Endothelial cell of umbilical vein (primary cell): ENCODE data around the gene PRPSAP1. TPM values are rescaled to one million over a fixed set of nuclear protein-coding genes. Genes with fewer than 3 reads are reported as not detected.

Experiments
- BruUV-seq: library from RNA; stranded (reverse); fragments of 400-500 nt; replicated peaks from 2 replicates; lab custom pipeline; 2021; lab: Mats Ljungman, UMichigan
- CTCF ChIA-PET: fragments of 300-600, 350-600 bp; sonication (Branson Sonifier 250); formaldehyde crosslinking; loops from one replicate; lab custom pipeline; 2021; ENCODE audit warnings: antibody characterized with exemption, inconsistent platforms; lab: Charles Lee
- POLR2A ChIA-PET: fragments of 300-600, 350-600 bp; sonication (Branson Sonifier 250); formaldehyde crosslinking; loops from one replicate; lab custom pipeline; 2021; ENCODE audit warnings: antibody characterized with exemption, inconsistent platforms; lab: Charles Lee
- DNase-seq: peaks from one replicate; pipeline ENCODE4 v3.0.0-alpha.2; 2011; ENCODE audit warnings: low read depth, low spot score
- FAIRE-seq: peaks from 2 replicates; lab custom pipeline; 2011; peaks lifted over from hg19 to GRCh38; lab: Jason Lieb, UNC
- H2AFZ ChIP-seq: 2 replicates; pipeline ENCODE4 v1.6.0; 2012; ENCODE audit warnings: low read depth, low read length, control low read depth, inconsistent platforms
- H3K27ac ChIP-seq: 2 replicates; pipeline ENCODE4 v1.5.1; 2011; ENCODE audit warnings: low read depth, mild to moderate bottlenecking, control low read depth, low read length, moderate library complexity; ENCODE audit not compliant: insufficient read depth
- H3K27me3 ChIP-seq, 2 experiments: 2 replicates each; pipeline versions ENCODE4 v1.6.0 to v1.6.1; 2011; ENCODE audit warnings: low read length in 2 of 2, mixed read lengths in 1 of 2; ENCODE audit not compliant: control insufficient read depth in 2 of 2, insufficient read depth in 2 of 2
- H3K36me3 ChIP-seq, 2 experiments: 2 replicates in 1 of 2; 3 replicates in 1 of 2; pipeline ENCODE4 v1.5.1; 2011; ENCODE audit warnings: low read length in 2 of 2, mild to moderate bottlenecking in 1 of 2, moderate library complexity in 1 of 2; ENCODE audit not compliant: control insufficient read depth in 2 of 2, insufficient read depth in 2 of 2; ENCODE audit errors: extremely low read depth in 1 of 2
- H3K4me1 ChIP-seq: 3 replicates; pipeline ENCODE4 v1.5.1; 2011; ENCODE audit warnings: mild to moderate bottlenecking, low read length; ENCODE audit not compliant: control insufficient read depth, insufficient read depth; ENCODE audit errors: extremely low read depth
- H3K4me2 ChIP-seq: 2 replicates; pipeline ENCODE4 v1.6.1; 2011; ENCODE audit warnings: low read length, control low read depth, mixed read lengths; ENCODE audit not compliant: insufficient read depth
- H3K4me3 ChIP-seq, 3 experiments: fragments of 200-600 bp in 1 of 3; sonication (generic), shearing (Covaris generic) in 1 of 3; replicated peaks in 1 of 3; 2 replicates each; pipeline ENCODE4 v1.5.1; 2011 to 2016; ENCODE audit warnings: control low read depth in 3 of 3, low read length in 3 of 3, mild to moderate bottlenecking in 2 of 3, inconsistent platforms in 1 of 3, low read depth in 1 of 3, moderate library complexity in 1 of 3; ENCODE audit not compliant: insufficient read depth in 1 of 3
- H3K79me2 ChIP-seq: 2 replicates; pipeline ENCODE4 v1.6.0; 2012; ENCODE audit warnings: low read length, inconsistent platforms; ENCODE audit not compliant: control insufficient read depth, insufficient read depth
- H3K9ac ChIP-seq: replicated peaks from 2 replicates; pipeline ENCODE3; 2011; ENCODE audit warnings: low read length, control low read depth; ENCODE audit not compliant: insufficient read depth; ENCODE audit errors: extremely low read depth
- H3K9me1 ChIP-seq: replicated peaks from 3 replicates; pipeline ENCODE4 v1.6.0; 2011; ENCODE audit warnings: mild to moderate bottlenecking, low read length; ENCODE audit not compliant: control insufficient read depth, insufficient read depth; ENCODE audit errors: extremely low read depth
- H3K9me3 ChIP-seq: replicated peaks from 2 replicates; pipeline ENCODE4 v1.5.1; 2012; ENCODE audit warnings: low read length, inconsistent platforms; ENCODE audit not compliant: control insufficient read depth, insufficient read depth
- H4K20me1 ChIP-seq: replicated peaks from 2 replicates; pipeline ENCODE3; 2011; ENCODE audit warnings: mild to moderate bottlenecking, low read length; ENCODE audit not compliant: control insufficient read depth, insufficient read depth; ENCODE audit errors: extremely low read depth
- EZH2 ChIP-seq: IDR thresholded peaks from 2 replicates; pipeline ENCODE4 v1.6.1; 2012; ENCODE audit warnings: borderline replicate concordance, low read depth, mild to moderate bottlenecking, moderate library complexity, low read length, inconsistent platforms; ENCODE audit not compliant: severe bottlenecking
- FOS ChIP-seq: IDR thresholded peaks from 2 replicates; pipeline ENCODE4 v1.6.1; 2011; ENCODE audit warnings: mild to moderate bottlenecking, low read length, moderate library complexity, borderline replicate concordance; ENCODE audit not compliant: insufficient read depth
- GATA2 ChIP-seq: IDR thresholded peaks from 2 replicates; pipeline ENCODE4 v1.7.0; 2011; ENCODE audit warnings: low read depth, mild to moderate bottlenecking, moderate library complexity, mixed read lengths, low read length; ENCODE audit not compliant: insufficient read length, insufficient read depth
- JUN ChIP-seq: IDR thresholded peaks from 2 replicates; pipeline ENCODE4 v1.6.1; 2011; ENCODE audit warnings: borderline replicate concordance, low read depth; ENCODE audit not compliant: insufficient read length, insufficient read depth
- MYC ChIP-seq: IDR thresholded peaks from one replicate; pipeline ENCODE4 v1.6.1; 2011; ENCODE audit warnings: mild to moderate bottlenecking, low read depth, low read length
- POLR2A ChIP-seq: IDR thresholded peaks from 2 replicates; pipeline ENCODE4 v1.6.1; 2012; ENCODE audit warnings: low read depth, mild to moderate bottlenecking, control low read depth, low read length
- POLR2AphosphoS5 ChIP-seq: IDR thresholded peaks from 2 replicates; pipeline ENCODE4 v1.6.1; 2012; ENCODE audit warnings: low read depth, mild to moderate bottlenecking, control low read depth, low read length, moderate library complexity; ENCODE audit not compliant: insufficient read depth
- dilution Hi-C: fragments of 300-500 bp; cut with MboI; formaldehyde crosslinking; loops from one replicate; pipeline ENCODE4 v1.15.0; 2019; ENCODE audit warnings: low sequenced_read_pairs; ENCODE audit not compliant: extremely low pct_ligation_motif_present
- intact Hi-C: fragments of 100-400 bp; cut with micrococcal nuclease; formaldehyde crosslinking; loops from one replicate; pipeline ENCODE4 v1.10.0; 2022
- polyA plus RNA-seq, 4 experiments: library from polyadenylated mRNA; depleted of rRNA in 3 of 4; stranded (reverse) in 3 of 4; unstranded in 1 of 4; fragments of >200 nt; gene quantifications; 2 replicates each; pipeline versions ENCODE4 v1.2.1 to v1.2.3, GENCODE V29; 2011 to 2012; ENCODE audit warnings: missing spikeins in 1 of 4
- total RNA-seq: library from RNA; stranded (reverse); gene quantifications from 2 replicates; pipeline ENCODE4 v1.2.3, GENCODE V29; 2021
- TF ChIP-seq, protein P1 (sequence below): IDR thresholded peaks from 2 replicates; pipeline ENCODE4 v1.6.1; 2011; ENCODE audit not compliant: insufficient read depth, insufficient read length
- TF ChIP-seq, protein P2 (sequence below), 2 donors: IDR thresholded peaks; 1 replicate in 1 of 2; 2 replicates in 1 of 2; pipeline ENCODE4 v1.5.1; 2011; ENCODE audit warnings: low read length in 2 of 2, mild to moderate bottlenecking in 2 of 2, moderate library complexity in 2 of 2, control low read depth in 1 of 2, inconsistent platforms in 1 of 2, low read depth in 1 of 2; ENCODE audit not compliant: insufficient read depth in 1 of 2; ENCODE audit errors: extremely low read depth in 1 of 2

PRPSAP1 gene
- total and polyA plus RNA-seq, 2 donors (not counting 3 experiments of a cell fraction or from before 2014, with no cell fraction given): 90.2 to 123 TPM

- Histone ChIP-seq H2AFZ (no peak overlapping the region), H3K27ac (no peak overlapping the region), H3K79me2 (peaks cover 32% of the 10 kb centered on the region), H3K4me2 (no peak overlapping the region), H3K4me3 (no peak overlapping the region), H3K9me1 (no peaks in the 10 kb centered on the region), H4K20me1 (no peaks in the 10 kb centered on the region), H3K9ac (no peak overlapping the region), H3K9me3 (no peaks in the 10 kb centered on the region), H3K4me1 (peaks cover 17% of the 10 kb centered on the region), H3K27me3 (no peaks in the 10 kb centered on the region), H3K36me3 (peaks cover 6 to 8% of the 10 kb centered on the region in 2 experiments)
- dilution Hi-C loops: no loop called here
- intact Hi-C loops: no loop called here
- no peak for DNase-seq
- TF ChIP-seq, protein P1, sequence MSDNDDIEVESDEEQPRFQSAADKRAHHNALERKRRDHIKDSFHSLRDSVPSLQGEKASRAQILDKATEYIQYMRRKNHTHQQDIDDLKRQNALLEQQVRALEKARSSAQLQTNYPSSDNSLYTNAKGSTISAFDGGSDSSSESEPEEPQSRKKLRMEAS: no peak
- TF ChIP-seq POLR2AphosphoS5 (no peak), EZH2 (no peak), FOS (no peak), MYC (no peak), GATA2 (no peak), JUN (no peak), POLR2A (no peak)
- TF ChIP-seq, protein P2, sequence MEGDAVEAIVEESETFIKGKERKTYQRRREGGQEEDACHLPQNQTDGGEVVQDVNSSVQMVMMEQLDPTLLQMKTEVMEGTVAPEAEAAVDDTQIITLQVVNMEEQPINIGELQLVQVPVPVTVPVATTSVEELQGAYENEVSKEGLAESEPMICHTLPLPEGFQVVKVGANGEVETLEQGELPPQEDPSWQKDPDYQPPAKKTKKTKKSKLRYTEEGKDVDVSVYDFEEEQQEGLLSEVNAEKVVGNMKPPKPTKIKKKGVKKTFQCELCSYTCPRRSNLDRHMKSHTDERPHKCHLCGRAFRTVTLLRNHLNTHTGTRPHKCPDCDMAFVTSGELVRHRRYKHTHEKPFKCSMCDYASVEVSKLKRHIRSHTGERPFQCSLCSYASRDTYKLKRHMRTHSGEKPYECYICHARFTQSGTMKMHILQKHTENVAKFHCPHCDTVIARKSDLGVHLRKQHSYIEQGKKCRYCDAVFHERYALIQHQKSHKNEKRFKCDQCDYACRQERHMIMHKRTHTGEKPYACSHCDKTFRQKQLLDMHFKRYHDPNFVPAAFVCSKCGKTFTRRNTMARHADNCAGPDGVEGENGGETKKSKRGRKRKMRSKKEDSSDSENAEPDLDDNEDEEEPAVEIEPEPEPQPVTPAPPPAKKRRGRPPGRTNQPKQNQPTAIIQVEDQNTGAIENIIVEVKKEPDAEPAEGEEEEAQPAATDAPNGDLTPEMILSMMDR (IDR thresholded peaks at IDR 0.05; ENCODE audit: extremely low read depth in 1 of 2, insufficient read depth in 1 of 2, low read depth in 1 of 2, low read length in 2 of 2): no peak
- no TSS peak for BruUV-seq
- no peak for FAIRE-seq
- CTCF ChIA-PET: interaction anchor here (1.9 to 7.4 kb wide), 5 partner anchors 7 to 86 kb away, joined by 7 to 99 read pairs (median 8); no protein-coding TSS in a partner anchor
- POLR2A ChIA-PET: interaction anchor here (0.7 to 1.0 kb wide), 2 partner anchors 54 to 58 kb away, joined by 3 to 5 read pairs; no protein-coding TSS in a partner anchor
Measured at GRCh38 chr17:76390003-76390421, 36.3 kb upstream of the PRPSAP1 start.
